HepG2 (cell line): ENCODE results near the gene PPP2R5D. TPM values are rescaled to one million over a fixed set of nuclear protein-coding genes. Genes with fewer than 3 reads are reported as not detected.

Experiments
- ELF1 ChIP-seq: sonication (generic); formaldehyde crosslinking; IDR thresholded peaks from 2 replicates; pipeline ENCODE4 v1.4.0; 2020; ENCODE audit warnings: missing genetic modification reagents
- GLI4 ChIP-seq: sonication (generic); formaldehyde crosslinking; IDR thresholded peaks from 2 replicates; pipeline ENCODE4 v1.5.1; 2020; ENCODE audit warnings: missing genetic modification reagents, mild to moderate bottlenecking, moderate library complexity, borderline replicate concordance
- GRHL1 ChIP-seq: sonication (generic); formaldehyde crosslinking; conservative IDR thresholded peaks from 2 replicates; pipeline ENCODE4 v1.8.0; 2022; ENCODE audit warnings: missing genetic modification reagents
- KDM5A ChIP-seq: fragments of 200-600 bp; sonication (generic); IDR thresholded peaks from 2 replicates; pipeline ENCODE4 v1.7.0; 2018; ENCODE audit warnings: antibody characterized with exemption, mild to moderate bottlenecking, low read length, borderline replicate concordance
- KLF13 ChIP-seq: sonication (generic); formaldehyde crosslinking; IDR thresholded peaks from 2 replicates; pipeline ENCODE4 v1.4.0; 2020; ENCODE audit warnings: mild to moderate bottlenecking, missing genetic modification reagents
- KLF16 ChIP-seq, 2 experiments: sonication (generic) in 1 of 2; formaldehyde crosslinking in 1 of 2; IDR thresholded peaks; 2 replicates each; pipeline versions ENCODE4 v1.6.1 to v1.8.0; 2016 to 2023; ENCODE audit warnings: missing genetic modification reagents in 2 of 2, missing compliant biosample characterization in 1 of 2
- MIXL1 ChIP-seq: IDR thresholded peaks from 2 replicates; pipeline ENCODE4 v1.6.1; 2016
- NR1H2 ChIP-seq: sonication (generic); formaldehyde crosslinking; IDR thresholded peaks from 2 replicates; pipeline ENCODE4 v1.8.1; 2022; ENCODE audit warnings: low read depth, missing genetic modification reagents, borderline replicate concordance
- ZC3H13 ChIP-seq: sonication (generic); formaldehyde crosslinking; IDR thresholded peaks from 2 replicates; pipeline ENCODE4 v1.8.1; 2023; ENCODE audit warnings: mild to moderate bottlenecking, missing genetic modification reagents, moderate library complexity
- ZC3H4 ChIP-seq: sonication (generic); formaldehyde crosslinking; IDR thresholded peaks from 2 replicates; pipeline ENCODE4 v1.4.0; 2020; ENCODE audit warnings: missing genetic modification reagents, borderline replicate concordance
- ZNF275 ChIP-seq: sonication (generic); formaldehyde crosslinking; IDR thresholded peaks from 2 replicates; pipeline ENCODE4 v1.8.0; 2022; ENCODE audit warnings: missing genetic modification reagents, mild to moderate bottlenecking, inconsistent platforms, borderline replicate concordance
- ZUFSP ChIP-seq: sonication (generic); formaldehyde crosslinking; IDR thresholded peaks from 2 replicates; pipeline ENCODE4 v1.9.0; 2021; ENCODE audit warnings: missing genetic modification reagents, mild to moderate bottlenecking, borderline replicate concordance
- polyA plus RNA-seq, 8 experiments: library from polyadenylated mRNA; depleted of rRNA in 3 of 8; stranded (reverse) in 7 of 8; unstranded in 1 of 8; fragments of >200 nt; fragmentation: Illumina TruSeq in 4 of 8; extraction: Trizol in 4 of 8; gene quantifications; 2 replicates each; pipeline versions ENCODE4 v1.2.1 to v1.2.3, GENCODE V29; 2011 to 2016; ENCODE audit warnings: low read depth in 4 of 8, missing spikeins in 1 of 8, mixed read lengths in 1 of 8; ENCODE audit not compliant: insufficient read depth in 1 of 8
- total RNA-seq, 5 experiments: library from RNA; depleted of rRNA; stranded (reverse); fragments of >200 nt; fragmentation: Illumina TruSeq; extraction: Trizol; gene quantifications; 2 replicates each; pipeline ENCODE4 v1.2.3, GENCODE V29; 2016; ENCODE audit warnings: low read depth in 1 of 5
- TF ChIP-seq, protein P1 (sequence below): sonication (generic); formaldehyde crosslinking; conservative IDR thresholded peaks from 2 replicates; pipeline ENCODE4 v1.4.0; 2020; ENCODE audit warnings: missing genetic modification reagents
- TF ChIP-seq, protein P2 (sequence below): IDR thresholded peaks from 2 replicates; pipeline ENCODE4 v1.6.1; 2016; ENCODE audit warnings: low read depth, control low read depth
- TF ChIP-seq, protein P3 (sequence below): sonication (generic); formaldehyde crosslinking; IDR thresholded peaks from 2 replicates; pipeline ENCODE4 v1.4.0; 2020; ENCODE audit warnings: missing genetic modification reagents, borderline replicate concordance
- TF ChIP-seq, protein P4 (sequence below): fragments of 450-650 bp; IDR thresholded peaks from 2 replicates; pipeline ENCODE4 v1.6.1; 2016

Gene PPP2R5D
- total and polyA plus RNA-seq, 2 of the 13 experiments (the other 11 are each of a cell fraction or from before 2014, with no cell fraction given): 53.7 to 60.4 TPM

GRCh38 chr6:43021270-43022047 lies 37.1 kb downstream of the PPP2R5D start, which contains the start of gene RRP36 (continued):
- TF ChIP-seq, protein P1, sequence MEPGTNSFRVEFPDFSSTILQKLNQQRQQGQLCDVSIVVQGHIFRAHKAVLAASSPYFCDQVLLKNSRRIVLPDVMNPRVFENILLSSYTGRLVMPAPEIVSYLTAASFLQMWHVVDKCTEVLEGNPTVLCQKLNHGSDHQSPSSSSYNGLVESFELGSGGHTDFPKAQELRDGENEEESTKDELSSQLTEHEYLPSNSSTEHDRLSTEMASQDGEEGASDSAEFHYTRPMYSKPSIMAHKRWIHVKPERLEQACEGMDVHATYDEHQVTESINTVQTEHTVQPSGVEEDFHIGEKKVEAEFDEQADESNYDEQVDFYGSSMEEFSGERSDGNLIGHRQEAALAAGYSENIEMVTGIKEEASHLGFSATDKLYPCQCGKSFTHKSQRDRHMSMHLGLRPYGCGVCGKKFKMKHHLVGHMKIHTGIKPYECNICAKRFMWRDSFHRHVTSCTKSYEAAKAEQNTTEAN (CRISPR knock-in tag): 0 out of 2 replicates have a peak, but pooled peaks have one; percentile 10
- TF ChIP-seq, protein P2, sequence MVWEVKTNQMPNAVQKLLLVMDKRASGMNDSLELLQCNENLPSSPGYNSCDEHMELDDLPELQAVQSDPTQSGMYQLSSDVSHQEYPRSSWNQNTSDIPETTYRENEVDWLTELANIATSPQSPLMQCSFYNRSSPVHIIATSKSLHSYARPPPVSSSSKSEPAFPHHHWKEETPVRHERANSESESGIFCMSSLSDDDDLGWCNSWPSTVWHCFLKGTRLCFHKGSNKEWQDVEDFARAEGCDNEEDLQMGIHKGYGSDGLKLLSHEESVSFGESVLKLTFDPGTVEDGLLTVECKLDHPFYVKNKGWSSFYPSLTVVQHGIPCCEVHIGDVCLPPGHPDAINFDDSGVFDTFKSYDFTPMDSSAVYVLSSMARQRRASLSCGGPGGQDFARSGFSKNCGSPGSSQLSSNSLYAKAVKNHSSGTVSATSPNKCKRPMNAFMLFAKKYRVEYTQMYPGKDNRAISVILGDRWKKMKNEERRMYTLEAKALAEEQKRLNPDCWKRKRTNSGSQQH: peak; percentile 58; the same call in 1 of the 2 replicates
- TF ChIP-seq NR1H2 (CRISPR knock-in tag) (no peak), MIXL1 (CRISPR knock-in tag) (no peak), ZNF275 (CRISPR knock-in tag) (peak; percentile 52; the same call in 1 of the 2 replicates), ZC3H4 (CRISPR knock-in tag) (no peak), ZUFSP (CRISPR knock-in tag) (no peak), KDM5A (no peak; the same call in none of the 2 replicates), ELF1 (CRISPR knock-in tag) (peak; percentile 73), GLI4 (peak; percentile 77; the same call in 1 of the 2 replicates), KLF16 (CRISPR knock-in tag; IDR thresholded peaks at IDR 0.05) (peak in 1 of 2 experiments; percentile 76; a peak in 1 of 4 replicates), GRHL1 (no peak), KLF13 (CRISPR knock-in tag) (0 out of 2 replicates have a peak, but pooled peaks have one; percentile 33), ZC3H13 (peak; percentile 89; the same call in 1 of the 2 replicates)
- TF ChIP-seq, protein P3, sequence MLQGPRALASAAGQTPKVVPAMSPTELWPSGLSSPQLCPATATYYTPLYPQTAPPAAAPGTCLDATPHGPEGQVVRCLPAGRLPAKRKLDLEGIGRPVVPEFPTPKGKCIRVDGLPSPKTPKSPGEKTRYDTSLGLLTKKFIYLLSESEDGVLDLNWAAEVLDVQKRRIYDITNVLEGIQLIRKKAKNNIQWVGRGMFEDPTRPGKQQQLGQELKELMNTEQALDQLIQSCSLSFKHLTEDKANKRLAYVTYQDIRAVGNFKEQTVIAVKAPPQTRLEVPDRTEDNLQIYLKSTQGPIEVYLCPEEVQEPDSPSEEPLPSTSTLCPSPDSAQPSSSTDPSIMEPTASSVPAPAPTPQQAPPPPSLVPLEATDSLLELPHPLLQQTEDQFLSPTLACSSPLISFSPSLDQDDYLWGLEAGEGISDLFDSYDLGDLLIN (CRISPR knock-in tag): peak; percentile 68; the same call in 1 of the 2 replicates
- TF ChIP-seq, protein P4, sequence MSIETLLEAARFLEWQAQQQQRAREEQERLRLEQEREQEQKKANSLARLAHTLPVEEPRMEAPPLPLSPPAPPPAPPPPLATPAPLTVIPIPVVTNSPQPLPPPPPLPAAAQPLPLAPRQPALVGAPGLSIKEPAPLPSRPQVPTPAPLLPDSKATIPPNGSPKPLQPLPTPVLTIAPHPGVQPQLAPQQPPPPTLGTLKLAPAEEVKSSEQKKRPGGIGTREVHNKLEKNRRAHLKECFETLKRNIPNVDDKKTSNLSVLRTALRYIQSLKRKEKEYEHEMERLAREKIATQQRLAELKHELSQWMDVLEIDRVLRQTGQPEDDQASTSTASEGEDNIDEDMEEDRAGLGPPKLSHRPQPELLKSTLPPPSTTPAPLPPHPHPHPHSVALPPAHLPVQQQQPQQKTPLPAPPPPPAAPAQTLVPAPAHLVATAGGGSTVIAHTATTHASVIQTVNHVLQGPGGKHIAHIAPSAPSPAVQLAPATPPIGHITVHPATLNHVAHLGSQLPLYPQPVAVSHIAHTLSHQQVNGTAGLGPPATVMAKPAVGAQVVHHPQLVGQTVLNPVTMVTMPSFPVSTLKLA: no peak
